ACHN (cell line): ENCODE data around the gene HMG20A.

Experiments used
- DNase-seq: peaks from one replicate; pipeline ENCODE4 v3.0.0-alpha.2; 2015
- in situ Hi-C: cut with HindIII; loops from 2 replicates; pipeline ENCODE4 v1.10.0; 2017; ENCODE audit warnings: low sequenced_read_pairs, low pct_ligation_motif_present, low pct_unique_long_range_greater_than_20kb

Gene HMG20A

DNA sequence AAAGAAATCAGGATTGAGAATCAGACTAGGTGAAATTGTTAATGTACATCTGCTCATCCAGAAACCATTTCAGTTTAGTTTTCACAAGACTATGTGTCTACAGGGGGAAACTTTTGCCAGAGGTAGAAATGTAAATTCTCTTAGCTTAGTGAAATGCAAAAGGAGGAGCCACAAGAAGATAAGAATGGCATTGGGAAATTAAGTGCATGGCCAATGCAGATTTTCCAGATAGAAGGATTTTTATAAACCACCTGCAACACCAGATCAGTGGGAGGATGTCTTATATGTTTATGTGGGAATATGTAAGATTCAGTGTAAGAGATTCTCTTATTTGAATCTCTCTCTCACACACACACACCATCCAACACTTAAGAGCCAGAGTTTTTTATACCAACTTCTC lies 67.2 kb downstream of the HMG20A start:
- in situ Hi-C loops = no loop called here
- DNase-seq = no peak

DNA sequence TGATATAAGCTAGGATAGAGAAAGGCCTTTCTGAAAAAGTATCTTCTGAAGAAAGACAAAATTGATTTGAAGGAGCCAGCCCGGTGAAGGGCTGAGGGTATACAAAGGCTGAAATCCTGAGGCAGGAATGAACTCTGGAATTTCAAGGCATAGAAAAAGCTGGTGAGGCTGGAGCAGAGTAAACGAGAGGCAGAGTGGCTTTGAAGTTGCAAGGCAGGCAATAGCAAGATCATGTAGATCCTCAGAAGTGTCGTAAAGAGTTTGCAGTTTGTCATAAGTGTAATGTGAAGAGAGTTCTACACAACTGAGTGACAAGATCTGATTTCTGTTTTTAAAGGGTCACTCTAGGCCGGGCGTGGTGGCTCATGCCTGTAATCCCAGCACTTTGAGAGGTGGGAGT lies 69.0 kb downstream of the HMG20A start:
- in situ Hi-C loops = no loop called here

DNA sequence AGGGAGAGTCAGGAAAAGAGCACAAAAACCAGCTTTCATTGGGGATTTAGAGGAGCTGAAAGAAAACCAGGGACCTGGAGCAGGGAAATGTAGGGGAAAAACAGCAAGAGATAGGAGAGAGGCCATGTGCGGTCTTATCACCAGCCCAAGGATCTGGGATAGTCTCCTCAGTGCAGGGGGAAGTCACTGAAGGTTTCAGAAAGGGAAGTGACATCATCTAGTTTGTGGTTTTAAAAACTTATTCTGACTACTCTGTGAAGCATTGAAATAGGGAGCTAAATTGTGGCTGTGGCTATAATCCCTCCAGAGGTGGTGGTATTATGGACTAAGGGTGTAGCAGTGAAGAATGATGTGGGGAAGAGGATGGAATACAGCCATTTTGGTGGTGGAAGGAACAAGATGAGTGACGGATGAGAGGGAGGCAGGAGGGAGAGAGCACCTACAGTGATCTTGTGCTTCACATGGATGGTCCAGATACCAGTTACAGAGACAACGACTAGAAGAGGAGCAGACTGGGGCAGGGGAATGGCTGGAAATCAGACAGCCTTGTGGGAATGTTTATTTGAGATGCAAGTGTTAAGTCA lies 72.7 kb downstream of the HMG20A start:
- in situ Hi-C loops = no loop called here
- DNase-seq = no peak

More for the DNA sequence above, 69.0 kb downstream of the HMG20A start:
- no peak for DNase-seq

DNA sequence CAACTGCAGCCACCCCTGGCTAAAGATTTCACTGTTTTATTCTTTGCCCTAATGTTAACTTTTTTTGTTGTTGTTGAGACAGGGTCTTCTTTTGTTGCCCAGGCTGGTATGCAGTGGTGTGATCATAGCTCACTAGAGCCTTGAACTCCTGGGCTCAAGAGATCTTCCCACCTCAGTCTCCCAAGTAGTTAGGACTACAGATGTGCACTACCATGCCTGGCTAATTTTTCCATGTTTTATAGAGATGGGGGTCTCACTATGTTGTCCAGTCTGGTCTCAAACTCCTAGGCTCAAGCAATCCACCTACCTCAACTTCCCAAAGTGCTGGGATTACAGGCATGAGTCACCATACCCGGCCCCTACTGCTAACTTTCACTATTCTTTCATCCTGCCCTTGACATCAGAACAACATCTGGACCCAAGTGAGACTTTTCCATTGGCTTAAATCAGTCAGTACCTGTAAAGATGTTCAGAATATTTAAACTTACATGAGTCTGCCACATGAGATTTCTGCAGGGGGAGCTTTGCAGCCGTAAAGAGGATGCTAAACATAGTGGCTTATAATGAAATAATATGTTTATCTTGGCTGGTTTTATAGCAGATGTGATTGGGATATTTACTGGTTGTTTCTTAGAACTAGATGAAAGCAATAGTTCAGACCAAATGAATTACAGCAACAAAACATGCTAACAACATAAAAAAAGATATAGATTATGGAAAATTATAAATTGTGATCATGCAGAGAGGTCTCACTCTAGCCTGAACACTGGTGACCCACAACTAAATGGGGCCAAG lies 73.6 kb downstream of the HMG20A start:
- DNase-seq = no peak
- in situ Hi-C loops = no loop called here

- no peak for DNase-seq
Observed at GRCh38 chr15:77494964-77495363, 74.3 kb downstream of the HMG20A start.

GRCh38 chr15:77495838-77496596 lies 75.3 kb downstream of the HMG20A start:
- no peak for DNase-seq
- in situ Hi-C loops = no loop called here

More at GRCh38 chr15:77494964-77495363, 74.3 kb downstream of the HMG20A start:
- in situ Hi-C loops = no loop called here

GRCh38 chr15:77496715-77497109 lies 76.0 kb downstream of the HMG20A start:
- in situ Hi-C loops = no loop called here
- peak; percentile 66 for DNase-seq

DNA sequence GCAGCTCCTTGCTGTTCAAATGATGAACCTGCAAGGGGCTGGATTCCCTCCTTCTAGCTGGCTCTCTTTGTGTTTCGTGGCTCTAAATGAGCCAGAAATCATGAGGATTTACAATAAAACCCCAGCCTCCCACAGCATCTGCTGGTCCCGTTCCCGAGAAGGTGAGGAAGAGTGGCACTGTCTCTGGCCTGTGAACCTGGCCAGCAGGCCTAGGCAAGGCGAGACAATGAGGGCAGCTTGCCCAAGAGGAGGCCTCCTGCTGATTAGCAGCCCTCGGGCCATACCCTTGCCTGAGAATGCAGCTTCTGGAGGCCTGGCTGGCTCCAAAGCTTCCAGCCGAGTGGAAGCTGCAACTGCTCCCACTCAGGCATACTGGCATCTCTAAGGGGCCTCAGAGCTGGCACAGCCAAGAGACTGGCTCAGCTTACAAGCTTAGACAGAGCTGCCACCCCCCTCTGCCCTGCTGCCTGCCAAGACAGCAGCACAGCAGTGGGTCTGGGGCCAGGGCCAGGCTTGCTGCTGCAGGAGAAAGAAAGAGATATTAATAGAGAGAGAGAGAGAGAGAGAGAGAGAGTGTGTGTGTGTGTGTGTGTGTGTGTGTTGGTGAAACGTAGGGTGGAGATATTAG lies 76.5 kb downstream of the HMG20A start:
- DNase-seq = no peak
- in situ Hi-C loops = no loop called here

DNA sequence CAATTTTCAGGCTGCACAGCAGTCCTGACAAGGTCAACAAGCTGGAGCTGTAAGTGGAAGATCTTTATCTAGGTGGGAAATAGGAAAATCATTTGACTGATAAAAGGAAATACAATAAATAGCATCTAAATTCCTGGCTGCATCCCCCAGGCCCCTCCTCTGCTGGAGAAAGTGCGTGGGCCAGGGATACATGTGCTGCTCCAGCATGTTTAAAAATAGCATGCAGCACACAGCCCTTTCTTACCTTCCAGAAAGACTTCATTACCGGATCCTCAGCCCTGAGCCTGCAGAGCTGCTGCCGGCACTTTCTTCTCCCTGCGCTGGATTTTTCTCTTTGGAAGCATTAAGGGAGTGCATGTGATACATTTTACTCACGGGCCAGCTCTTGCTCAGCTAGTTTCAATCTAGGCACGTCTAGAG lies 77.3 kb downstream of the HMG20A start:
- no peak for DNase-seq
- in situ Hi-C loops = no loop called here

DNA sequence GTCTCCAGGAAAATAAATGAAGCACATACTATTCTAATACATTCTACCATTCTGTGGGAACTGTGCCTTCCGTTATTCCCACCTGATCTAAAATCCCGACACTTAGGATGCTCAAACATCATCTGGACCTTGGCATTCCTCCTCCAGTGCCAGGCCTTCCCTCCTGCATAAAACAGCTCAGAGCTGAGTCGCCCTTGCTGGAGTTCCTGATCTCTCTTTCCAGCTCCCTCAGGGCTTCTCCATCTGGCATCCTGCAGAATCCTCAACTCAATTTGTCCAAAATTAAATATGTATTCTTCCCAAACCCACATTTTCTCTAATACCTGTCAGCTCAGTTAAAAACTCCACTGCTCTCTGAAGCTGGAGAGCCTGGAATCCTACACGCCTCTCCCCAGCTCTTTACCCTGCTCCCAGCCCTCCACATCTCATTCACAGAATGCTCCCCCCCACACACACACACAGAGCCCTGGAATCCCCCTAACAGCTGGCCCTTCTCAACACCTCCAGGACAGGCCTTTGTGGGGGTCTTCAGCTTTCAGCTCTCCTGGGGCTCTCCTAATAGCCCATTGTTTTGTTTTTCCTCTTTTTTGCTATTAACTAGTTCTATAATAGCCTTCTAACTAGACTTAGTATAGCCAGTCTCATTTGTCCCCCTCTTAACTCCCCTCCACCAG lies 78.5 kb downstream of the HMG20A start:
- DNase-seq = no peak
- in situ Hi-C loops = no loop called here

DNA sequence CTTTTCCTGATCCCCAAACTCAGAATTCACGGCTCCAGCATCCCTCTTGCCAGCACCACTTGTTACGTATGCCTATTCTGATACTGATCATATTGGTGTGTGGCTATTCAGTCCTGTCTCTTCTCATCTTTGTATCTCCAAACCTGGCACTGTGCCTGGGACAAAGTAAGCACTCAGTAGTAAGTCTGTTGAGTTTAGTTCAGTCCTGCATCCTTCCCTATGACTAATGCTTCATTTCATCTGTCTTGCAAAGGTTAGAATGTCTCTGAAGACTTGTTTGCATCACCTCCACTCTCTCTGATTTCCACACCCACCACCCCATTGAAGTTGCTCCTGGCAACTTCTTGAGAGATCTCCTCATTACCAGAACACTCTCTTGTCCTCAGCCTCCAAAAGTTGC lies 80.3 kb downstream of the HMG20A start:
- no peak for DNase-seq

DNA sequence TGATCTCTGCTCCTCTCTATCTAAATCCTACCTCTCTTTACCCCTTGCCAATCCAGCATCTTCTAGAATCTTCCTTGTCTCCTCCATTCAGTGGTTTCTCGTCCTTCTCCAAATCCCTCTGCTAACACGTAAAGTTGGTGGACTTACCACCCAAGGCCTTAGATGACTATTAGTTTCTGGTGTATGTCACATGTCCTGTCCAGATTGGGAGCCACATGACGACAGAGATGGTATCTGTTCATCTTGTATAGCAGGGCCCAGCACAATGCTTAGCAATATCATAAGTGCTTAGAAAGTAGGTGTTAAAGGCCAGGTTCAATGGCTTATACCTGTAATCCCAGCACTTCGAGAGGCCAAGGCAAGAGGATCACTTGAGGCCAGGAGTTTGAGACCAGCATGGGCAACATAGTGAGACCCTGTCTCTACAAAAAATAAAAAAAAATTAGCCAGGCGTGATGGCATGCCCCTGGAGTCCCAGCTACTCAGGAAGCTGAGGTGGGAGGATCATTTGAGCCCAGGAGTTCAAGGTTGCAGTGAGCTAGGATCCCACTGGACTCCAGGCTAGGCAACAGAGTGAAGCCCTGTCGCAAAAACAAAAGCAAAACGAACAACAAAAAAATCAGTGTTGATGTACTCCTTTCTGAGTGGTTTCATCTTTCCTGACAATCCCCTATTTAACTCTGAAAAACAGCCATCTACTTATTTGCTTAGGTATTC lies 81.8 kb downstream of the HMG20A start:
- DNase-seq = no peak
- in situ Hi-C loops = no loop called here

More for the DNA sequence above, 80.3 kb downstream of the HMG20A start:
- in situ Hi-C loops = no loop called here

GRCh38 chr15:77503240-77503639 lies 82.6 kb downstream of the HMG20A start:
- in situ Hi-C loops = no loop called here
- no peak for DNase-seq

- in situ Hi-C loops = no loop called here
- no peak for DNase-seq
Observed at GRCh38 chr15:77503764-77504163, 83.1 kb downstream of the HMG20A start.

DNA sequence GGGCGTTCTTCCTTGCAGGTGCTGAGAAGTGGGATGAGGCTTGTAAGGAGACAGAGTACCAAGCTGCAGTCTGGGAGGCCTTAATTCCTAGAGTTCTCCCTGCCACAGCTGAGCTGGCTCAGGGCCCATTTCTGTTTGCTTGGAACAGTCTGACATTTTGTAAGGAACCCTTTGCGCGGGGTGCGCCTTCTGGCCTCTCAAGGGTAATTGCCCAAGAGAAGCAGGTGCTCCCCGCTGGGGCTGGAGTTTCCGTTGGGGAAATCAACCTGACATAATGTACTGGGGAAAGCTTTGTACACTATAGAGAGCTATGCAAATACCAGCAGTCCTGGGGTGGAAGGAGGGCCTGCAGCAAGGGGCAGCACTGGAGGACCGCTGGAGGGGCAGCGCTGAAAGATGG lies 83.6 kb downstream of the HMG20A start:
- in situ Hi-C loops = no loop called here
- no peak for DNase-seq

- DNase-seq = no peak
- in situ Hi-C loops = no loop called here
Observed at GRCh38 chr15:77504871-77505270, 84.2 kb downstream of the HMG20A start.

GRCh38 chr15:77505556-77505955 lies 84.9 kb downstream of the HMG20A start:
- in situ Hi-C loops = no loop called here
- no peak for DNase-seq
